Testis (tissue), 3 donors: ENCODE measurements around the gene SMYD3. TPM values are rescaled to one million over a fixed set of nuclear protein-coding genes. Genes with fewer than 3 reads are reported as not detected.

Experiments
- DNase-seq: peaks from one replicate; pipeline ENCODE4 v3.0.0-alpha.2; 2019
- H3K27ac ChIP-seq, 2 donors: fragments of 200-600 bp; sonication (generic); one replicate each; pipeline ENCODE4 v1.5.1; 2019
- H3K27me3 ChIP-seq: fragments of 200-600 bp; sonication (generic); one replicate; pipeline ENCODE4 v1.5.1; 2019
- H3K36me3 ChIP-seq: fragments of 200-600 bp; sonication (generic); one replicate; pipeline ENCODE4 v1.5.1; 2017; ENCODE audit warnings: low read depth; ENCODE audit errors: missing control alignments
- H3K4me1 ChIP-seq: fragments of 200-600 bp; sonication (generic); one replicate; pipeline ENCODE4 v1.5.1; 2019
- H3K4me3 ChIP-seq, 2 donors: fragments of 200-600 bp; sonication (generic); one replicate each; pipeline ENCODE4 v1.5.1; 2017 to 2019
- H3K9me3 ChIP-seq: fragments of 200-600 bp; sonication (generic); one replicate; pipeline ENCODE4 v1.5.1; 2017
- CTCF ChIP-seq, 3 experiments: fragments of 450-650 bp in 2 of 3; fragments of 200-600 bp in 1 of 3; sonication (generic) in 1 of 3; IDR thresholded peaks; one replicate each; pipeline ENCODE4 v1.5.1; 2016 to 2019; ENCODE audit warnings: antibody characterized with exemption in 3 of 3, mild to moderate bottlenecking in 2 of 3, moderate library complexity in 1 of 3
- POLR2A ChIP-seq: fragments of 450-650 bp; IDR thresholded peaks from one replicate; pipeline ENCODE4 v1.6.1; 2017; ENCODE audit warnings: antibody characterized with exemption, mild to moderate bottlenecking, moderate library complexity
- WGBS, 2 donors: methylation state at CpG; one replicate each; pipeline ENCODE4 v1.1.5; 2018; 5-methylcytosine and 5-hydroxymethylcytosine counted together
- intact Hi-C: fragments of 100-400 bp; cut with DNase I; formaldehyde crosslinking; loops from one replicate; pipeline ENCODE4 v1.15.1; 2023; ENCODE audit warnings: low total_unique reads
- polyA plus RNA-seq: library from polyadenylated mRNA; stranded (reverse); fragments of 350-450 nt; fragmentation: Illumina TruSeq; extraction: RNeasy Lipid Tissue Mini Kit (QIAGEN cat#74804); gene quantifications from one replicate; pipeline ENCODE4 v1.2.3, GENCODE V29; 2014; ENCODE audit warnings: low read depth, low replicate concordance; ENCODE audit not compliant: insufficient read depth
- total RNA-seq, 2 donors: library from RNA; depleted of rRNA; stranded (reverse); fragments of >200 nt; gene quantifications; one replicate each; pipeline ENCODE4 v1.2.3, GENCODE V29; 2016

Gene SMYD3
- total and polyA plus RNA-seq, 3 donors from 2014 or later: 23.0 to 38.8 (median 38.7) TPM

- WGBS, 2 donors: 81 to 94% methylated on average over 1 of the region's 1 CpG
- no peaks in the 10 kb centered on the region for H3K4me1 ChIP-seq
- H3K36me3 ChIP-seq: no peaks in the 10 kb centered on the region
- H3K27me3 ChIP-seq: no peaks in the 10 kb centered on the region
- H3K9me3 ChIP-seq: no peaks in the 10 kb centered on the region
- H3K27ac ChIP-seq: no peak overlapping the region
- DNase-seq: no peak
- intact Hi-C loops: no loop called here
- TF ChIP-seq POLR2A (no peak), CTCF (IDR thresholded peaks at IDR 0.05) (no peak)
- H3K4me3 ChIP-seq: no peak overlapping the region
These were observed 35.4 kb downstream of the SMYD3 start for GRCh38 chr1:246471688-246472087.

GRCh38 chr1:246470585-246470984 lies 36.5 kb downstream of the SMYD3 start:
- TF ChIP-seq CTCF (IDR thresholded peaks at IDR 0.05): no peak
- TF ChIP-seq POLR2A: no peak
- no peak overlapping the region for H3K4me3 ChIP-seq
- H3K9me3 ChIP-seq: no peaks in the 10 kb centered on the region
- H3K36me3 ChIP-seq: no peaks in the 10 kb centered on the region
- intact Hi-C loops: no loop called here
- DNase-seq: no peak
- no peak overlapping the region for H3K27ac ChIP-seq
- no peaks in the 10 kb centered on the region for H3K4me1 ChIP-seq
- whole genome bisulfite sequencing, 2 donors: 93 to 100% methylated on average over 1 of the region's 1 CpG
- H3K27me3 ChIP-seq: no peaks in the 10 kb centered on the region

GRCh38 chr1:246462986-246463385 lies 44.1 kb downstream of the SMYD3 start:
- Histone ChIP-seq H3K4me1 (no peaks in the 10 kb centered on the region), H3K27me3 (no peaks in the 10 kb centered on the region), H3K36me3 (no peaks in the 10 kb centered on the region), H3K4me3 (no peak overlapping the region), H3K9me3 (no peaks in the 10 kb centered on the region), H3K27ac (no peak overlapping the region)
- 86 to 88% methylated on average over 2 of the region's 2 CpGs for WGBS, 2 donors
- TF ChIP-seq CTCF (IDR thresholded peaks at IDR 0.05) (no peak), POLR2A (no peak)
- DNase-seq: no peak
- intact Hi-C loops: no loop called here

- no peak for TF ChIP-seq POLR2A
- TF ChIP-seq CTCF (IDR thresholded peaks at IDR 0.05): no peak
- H3K4me1 ChIP-seq: no peaks in the 10 kb centered on the region
- H3K27ac ChIP-seq: no peak overlapping the region
- 91 to 95% methylated on average over 1 of the region's 1 CpG for WGBS, 2 donors
- DNase-seq: no peak
- H3K4me3 ChIP-seq: no peak overlapping the region
- intact Hi-C loops: no loop called here
- H3K36me3 ChIP-seq: no peaks in the 10 kb centered on the region
- no peaks in the 10 kb centered on the region for H3K9me3 ChIP-seq
- H3K27me3 ChIP-seq: no peaks in the 10 kb centered on the region
These were observed 46.7 kb downstream of the SMYD3 start for GRCh38 chr1:246460406-246460805.

- no peak overlapping the region for H3K27ac ChIP-seq
- H3K27me3 ChIP-seq: no peaks in the 10 kb centered on the region
- no peaks in the 10 kb centered on the region for H3K4me1 ChIP-seq
- WGBS, 2 donors: 71 to 81% methylated on average over 14 of the region's 14 CpGs
- no peaks in the 10 kb centered on the region for H3K9me3 ChIP-seq
- intact Hi-C loops: no loop called here
- no peak overlapping the region for H3K4me3 ChIP-seq
- H3K36me3 ChIP-seq: no peaks in the 10 kb centered on the region
- TF ChIP-seq POLR2A: no peak
- no peak for TF ChIP-seq CTCF (IDR thresholded peaks at IDR 0.05)
- peak; percentile 25 for DNase-seq
These were observed 47.9 kb downstream of the SMYD3 start for GRCh38 chr1:246459221-246459620.
